ENCODE measurements around the gene NUP133. TPM values are rescaled to one million over a fixed set of nuclear protein-coding genes. Genes with fewer than 3 reads are reported as not detected.
A peak's percentile ranks its signal among the peaks of the same experiment; 100 is the strongest.

Gene NUP133
- total and polyA plus RNA-seq, 4 donors, result 12.9 to 57.6 (median 25.3) TPM

DNA sequence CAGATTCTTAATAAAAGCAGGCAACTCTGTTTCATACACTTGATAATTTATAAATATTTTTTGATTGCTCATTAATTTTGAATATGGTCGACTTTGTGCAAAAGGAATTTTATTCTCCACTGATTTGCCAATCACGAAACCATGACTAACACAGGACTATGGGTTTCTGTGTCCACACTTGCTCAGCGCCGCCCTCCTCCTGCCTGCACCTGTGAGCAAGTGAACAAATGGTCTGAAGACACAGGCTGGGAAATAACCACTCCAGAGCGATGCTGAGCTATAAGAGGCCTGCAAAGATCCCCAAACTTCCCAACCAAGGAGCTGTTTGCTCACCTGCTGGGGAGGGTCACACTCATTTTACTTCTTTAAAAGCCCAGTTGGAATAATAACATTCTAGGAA lies 30.8 kb upstream of the NUP133 start:
- Histone ChIP-seq H3K27me3 (ENCODE audit: control insufficient read depth in 3 of 3, insufficient read depth in 3 of 3, low read length in 2 of 3) (no peaks in the 10 kb centered on the region), H3K9me3 (ENCODE audit: control insufficient read depth in 4 of 4, insufficient read depth in 3 of 4, low read length in 3 of 4) (no peaks in the 10 kb centered on the region), H3K27ac (ENCODE audit: low read depth in 1 of 2, low read length in 1 of 2) (no peak overlapping the region), H3K4me3 (no peak overlapping the region), H3K4me1 (ENCODE audit: control insufficient read depth in 5 of 5, insufficient read depth in 5 of 5, low read length in 5 of 5) (no peaks in the 10 kb centered on the region), H3K9ac (ENCODE audit: insufficient read depth in 1 of 2, low read length in 2 of 2) (no peak overlapping the region), H3K36me3 (ENCODE audit: control insufficient read depth in 4 of 4, insufficient read depth in 4 of 4, low read length in 4 of 4) (peaks cover 23 to 32% (median 31%) of the 10 kb centered on the region in 4 donors)
- 89 to 91% methylated on average over 5 of the region's 5 CpGs for WGBS, 2 donors
- ATAC-seq (ENCODE audit: insufficient read depth, low FRiP score), result no peak
- no peak for DNase-seq
- TF ChIP-seq, protein P1, sequence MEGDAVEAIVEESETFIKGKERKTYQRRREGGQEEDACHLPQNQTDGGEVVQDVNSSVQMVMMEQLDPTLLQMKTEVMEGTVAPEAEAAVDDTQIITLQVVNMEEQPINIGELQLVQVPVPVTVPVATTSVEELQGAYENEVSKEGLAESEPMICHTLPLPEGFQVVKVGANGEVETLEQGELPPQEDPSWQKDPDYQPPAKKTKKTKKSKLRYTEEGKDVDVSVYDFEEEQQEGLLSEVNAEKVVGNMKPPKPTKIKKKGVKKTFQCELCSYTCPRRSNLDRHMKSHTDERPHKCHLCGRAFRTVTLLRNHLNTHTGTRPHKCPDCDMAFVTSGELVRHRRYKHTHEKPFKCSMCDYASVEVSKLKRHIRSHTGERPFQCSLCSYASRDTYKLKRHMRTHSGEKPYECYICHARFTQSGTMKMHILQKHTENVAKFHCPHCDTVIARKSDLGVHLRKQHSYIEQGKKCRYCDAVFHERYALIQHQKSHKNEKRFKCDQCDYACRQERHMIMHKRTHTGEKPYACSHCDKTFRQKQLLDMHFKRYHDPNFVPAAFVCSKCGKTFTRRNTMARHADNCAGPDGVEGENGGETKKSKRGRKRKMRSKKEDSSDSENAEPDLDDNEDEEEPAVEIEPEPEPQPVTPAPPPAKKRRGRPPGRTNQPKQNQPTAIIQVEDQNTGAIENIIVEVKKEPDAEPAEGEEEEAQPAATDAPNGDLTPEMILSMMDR (IDR thresholded peaks at IDR 0.05; ENCODE audit: control extremely low read depth, extremely low read depth), result no peak

DNA sequence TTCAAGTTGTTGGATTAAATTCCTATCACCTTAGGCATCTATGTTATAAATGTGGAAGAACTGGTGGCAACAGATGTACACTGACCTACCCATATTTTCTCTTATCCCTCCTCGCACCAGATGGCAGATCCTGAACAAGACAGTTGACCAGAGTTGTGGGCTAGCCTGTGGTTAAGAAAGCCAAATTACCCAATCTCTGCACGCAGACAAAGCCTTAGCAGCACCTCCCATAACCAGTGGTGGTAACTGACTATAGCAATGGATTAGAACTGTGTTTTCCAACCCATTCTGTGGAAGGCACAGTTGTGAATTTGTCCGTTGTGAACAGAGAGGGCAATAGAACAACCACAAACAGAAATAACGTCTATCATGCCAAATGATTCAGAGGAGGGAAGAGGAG lies 29.8 kb upstream of the NUP133 start:
- ATAC-seq (ENCODE audit: insufficient read depth, low FRiP score), result no peak
- Histone ChIP-seq H3K27ac (ENCODE audit: low read depth in 1 of 2, low read length in 1 of 2) (no peak overlapping the region), H3K4me1 (ENCODE audit: control insufficient read depth in 5 of 5, insufficient read depth in 5 of 5, low read length in 5 of 5) (no peaks in the 10 kb centered on the region), H3K9me3 (ENCODE audit: control insufficient read depth in 4 of 4, insufficient read depth in 3 of 4, low read length in 3 of 4) (no peaks in the 10 kb centered on the region), H3K27me3 (ENCODE audit: control insufficient read depth in 3 of 3, insufficient read depth in 3 of 3, low read length in 2 of 3) (no peaks in the 10 kb centered on the region), H3K9ac (ENCODE audit: insufficient read depth in 1 of 2, low read length in 2 of 2) (no peak overlapping the region), H3K4me3 (no peak overlapping the region), H3K36me3 (ENCODE audit: control insufficient read depth in 4 of 4, insufficient read depth in 4 of 4, low read length in 4 of 4) (peaks cover 21 to 29% (median 28%) of the 10 kb centered on the region in 4 donors)
- TF ChIP-seq, protein P1 (IDR thresholded peaks at IDR 0.05; ENCODE audit: control extremely low read depth, extremely low read depth), result no peak
- WGBS, 2 donors, result 31 to 67% methylated on average over 4 of the region's 4 CpGs
- DNase-seq, result no peak

DNA sequence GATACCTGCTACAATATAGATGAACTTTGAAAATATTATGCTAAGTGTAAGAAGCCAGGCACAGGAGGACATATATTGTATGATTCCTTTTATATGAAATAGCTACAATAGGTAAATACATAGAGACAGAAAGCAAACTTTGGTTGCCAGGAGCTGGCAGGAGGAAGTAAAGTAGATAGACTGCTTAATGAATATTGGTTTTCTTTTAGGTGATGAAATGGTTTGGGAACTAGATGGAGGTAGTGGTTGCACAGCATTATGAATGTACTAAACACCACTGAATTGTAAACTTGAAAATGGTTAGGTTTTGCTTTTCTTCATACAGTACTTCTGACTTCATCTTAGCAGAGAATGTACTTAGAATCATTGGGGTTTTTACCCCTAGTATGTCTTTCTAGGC lies 28.8 kb upstream of the NUP133 start:
- Histone ChIP-seq H3K27ac (ENCODE audit: low read depth in 1 of 2, low read length in 1 of 2) (no peak overlapping the region), H3K36me3 (ENCODE audit: control insufficient read depth in 4 of 4, insufficient read depth in 4 of 4, low read length in 4 of 4) (peaks cover 21 to 25% (median 23%) of the 10 kb centered on the region in 4 donors), H3K9me3 (ENCODE audit: control insufficient read depth in 4 of 4, insufficient read depth in 3 of 4, low read length in 3 of 4) (no peaks in the 10 kb centered on the region), H3K9ac (ENCODE audit: insufficient read depth in 1 of 2, low read length in 2 of 2) (no peak overlapping the region), H3K4me1 (ENCODE audit: control insufficient read depth in 5 of 5, insufficient read depth in 5 of 5, low read length in 5 of 5) (no peaks in the 10 kb centered on the region), H3K27me3 (ENCODE audit: control insufficient read depth in 3 of 3, insufficient read depth in 3 of 3, low read length in 2 of 3) (no peaks in the 10 kb centered on the region), H3K4me3 (no peak overlapping the region)
- TF ChIP-seq, protein P1 (IDR thresholded peaks at IDR 0.05; ENCODE audit: control extremely low read depth, extremely low read depth), result no peak
- ATAC-seq (ENCODE audit: insufficient read depth, low FRiP score) (no peak), DNase-seq (peak in 1 of 3 donors; percentile 6)

- Histone ChIP-seq H3K9me3 (ENCODE audit: control insufficient read depth in 4 of 4, insufficient read depth in 3 of 4, low read length in 3 of 4) (no peaks in the 10 kb centered on the region), H3K27ac (ENCODE audit: low read depth in 1 of 2, low read length in 1 of 2) (no peak overlapping the region), H3K4me1 (ENCODE audit: control insufficient read depth in 5 of 5, insufficient read depth in 5 of 5, low read length in 5 of 5) (no peaks in the 10 kb centered on the region), H3K9ac (ENCODE audit: insufficient read depth in 1 of 2, low read length in 2 of 2) (no peak overlapping the region), H3K36me3 (ENCODE audit: control insufficient read depth in 4 of 4, insufficient read depth in 4 of 4, low read length in 4 of 4) (peaks cover 24 to 32% (median 26%) of the 10 kb centered on the region in 4 donors), H3K27me3 (ENCODE audit: control insufficient read depth in 3 of 3, insufficient read depth in 3 of 3, low read length in 2 of 3) (no peaks in the 10 kb centered on the region), H3K4me3 (no peak overlapping the region)
- ATAC-seq (ENCODE audit: insufficient read depth, low FRiP score) (no peak), DNase-seq (no peak)
- TF ChIP-seq, protein P1 (IDR thresholded peaks at IDR 0.05; ENCODE audit: control extremely low read depth, extremely low read depth), result no peak
These were observed 27.1 kb upstream of the NUP133 start for GRCh38 chr1:229535230-229535629.
